Fibroblast of mammary gland (primary cell): ENCODE data around the gene ARID5B.

Experiments
- DNase-seq: peaks from one replicate; pipeline ENCODE4 v3.0.0-alpha.2; 2010; ENCODE audit warnings: low read depth
- H3K4me3 ChIP-seq: 2 replicates; pipeline ENCODE4 v1.5.1; 2011; ENCODE audit warnings: low read depth, mild to moderate bottlenecking, low read length, moderate library complexity; ENCODE audit not compliant: control insufficient read depth
- CTCF ChIP-seq: conservative IDR thresholded peaks from 2 replicates; pipeline ENCODE4 v1.5.1; 2011; ENCODE audit warnings: low read depth, low read length, inconsistent platforms; ENCODE audit not compliant: control insufficient read depth, insufficient read depth

Gene ARID5B

GRCh38 chr10:62130948-62131347 is 229.4 kb downstream of the ARID5B start:
- DNase-seq = peak; percentile 94
- TF ChIP-seq CTCF = no peak
- H3K4me3 ChIP-seq = no peak overlapping the region

DNA sequence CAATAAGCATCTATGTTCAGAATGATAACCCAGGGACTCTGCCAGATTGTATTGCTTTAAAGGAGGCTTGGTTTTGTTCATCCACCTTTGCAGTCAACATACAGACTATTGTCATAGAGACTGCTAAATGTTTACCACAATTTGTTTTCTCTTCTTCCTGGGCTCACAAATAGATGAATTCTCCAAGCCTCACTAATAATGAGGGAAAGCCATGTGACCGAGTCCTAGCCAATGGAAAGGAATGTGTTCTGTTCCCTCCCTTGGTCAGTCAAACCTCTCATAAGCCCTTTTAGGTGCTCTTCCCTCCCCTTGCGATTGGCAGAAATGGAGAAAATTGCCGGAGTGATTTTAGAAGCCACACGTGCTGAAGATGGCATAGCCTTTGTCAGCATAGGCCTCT is 230.2 kb downstream of the ARID5B start:
- no peak for TF ChIP-seq CTCF
- DNase-seq = no peak
- no peak overlapping the region for H3K4me3 ChIP-seq

- DNase-seq = no peak
- H3K4me3 ChIP-seq = no peak overlapping the region
- TF ChIP-seq CTCF = no peak
Observed at GRCh38 chr10:62133618-62134017, 232.1 kb downstream of the ARID5B start.

DNA sequence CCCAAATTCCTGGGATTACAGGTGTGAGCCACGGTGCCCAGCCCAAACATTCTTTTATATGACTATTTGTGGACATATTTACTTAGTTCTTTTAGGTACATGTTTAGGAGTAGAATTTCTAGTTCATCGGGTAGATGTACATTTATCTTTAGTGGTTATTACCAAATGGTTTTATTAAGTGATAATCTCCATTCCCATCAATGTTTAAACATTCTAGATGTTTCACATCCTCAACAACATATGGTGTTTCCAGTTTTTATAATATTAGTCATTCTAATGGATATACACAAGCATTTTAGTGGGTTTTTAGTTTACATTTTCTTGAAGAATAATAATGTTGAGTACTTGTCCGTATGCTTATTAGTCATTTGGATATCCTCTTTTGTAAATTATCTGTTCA is 235.4 kb downstream of the ARID5B start:
- TF ChIP-seq CTCF = no peak
- peak; percentile 54 for DNase-seq

More for the DNA sequence above, 235.4 kb downstream of the ARID5B start:
- H3K4me3 ChIP-seq = no peak overlapping the region
